Measurements from ENCODE around the gene SH3BP2.
A peak's percentile ranks its signal among the peaks of the same experiment; 100 is the strongest.

Gene SH3BP2

DNA sequence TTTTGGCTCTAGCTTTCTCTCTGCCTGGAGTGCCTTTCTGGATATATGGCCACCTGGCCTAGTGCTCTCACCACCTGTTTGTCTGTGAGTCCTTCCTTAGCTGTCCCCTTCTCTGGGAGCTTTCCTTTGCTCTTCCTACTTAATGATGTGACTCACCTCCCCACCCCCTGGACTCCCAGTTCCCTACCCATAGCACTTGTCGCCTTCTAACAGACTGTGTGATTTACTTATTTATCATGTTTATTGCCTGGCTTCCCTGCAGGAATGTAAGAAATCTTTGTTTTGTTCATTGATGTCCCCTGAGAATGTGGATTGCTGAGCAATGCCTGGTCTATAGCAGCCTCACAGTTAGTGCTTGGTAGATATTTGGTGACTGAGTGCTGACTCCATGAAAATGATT is 69.6 kb downstream of the SH3BP2 start:
- TF ChIP-seq, protein P1, sequence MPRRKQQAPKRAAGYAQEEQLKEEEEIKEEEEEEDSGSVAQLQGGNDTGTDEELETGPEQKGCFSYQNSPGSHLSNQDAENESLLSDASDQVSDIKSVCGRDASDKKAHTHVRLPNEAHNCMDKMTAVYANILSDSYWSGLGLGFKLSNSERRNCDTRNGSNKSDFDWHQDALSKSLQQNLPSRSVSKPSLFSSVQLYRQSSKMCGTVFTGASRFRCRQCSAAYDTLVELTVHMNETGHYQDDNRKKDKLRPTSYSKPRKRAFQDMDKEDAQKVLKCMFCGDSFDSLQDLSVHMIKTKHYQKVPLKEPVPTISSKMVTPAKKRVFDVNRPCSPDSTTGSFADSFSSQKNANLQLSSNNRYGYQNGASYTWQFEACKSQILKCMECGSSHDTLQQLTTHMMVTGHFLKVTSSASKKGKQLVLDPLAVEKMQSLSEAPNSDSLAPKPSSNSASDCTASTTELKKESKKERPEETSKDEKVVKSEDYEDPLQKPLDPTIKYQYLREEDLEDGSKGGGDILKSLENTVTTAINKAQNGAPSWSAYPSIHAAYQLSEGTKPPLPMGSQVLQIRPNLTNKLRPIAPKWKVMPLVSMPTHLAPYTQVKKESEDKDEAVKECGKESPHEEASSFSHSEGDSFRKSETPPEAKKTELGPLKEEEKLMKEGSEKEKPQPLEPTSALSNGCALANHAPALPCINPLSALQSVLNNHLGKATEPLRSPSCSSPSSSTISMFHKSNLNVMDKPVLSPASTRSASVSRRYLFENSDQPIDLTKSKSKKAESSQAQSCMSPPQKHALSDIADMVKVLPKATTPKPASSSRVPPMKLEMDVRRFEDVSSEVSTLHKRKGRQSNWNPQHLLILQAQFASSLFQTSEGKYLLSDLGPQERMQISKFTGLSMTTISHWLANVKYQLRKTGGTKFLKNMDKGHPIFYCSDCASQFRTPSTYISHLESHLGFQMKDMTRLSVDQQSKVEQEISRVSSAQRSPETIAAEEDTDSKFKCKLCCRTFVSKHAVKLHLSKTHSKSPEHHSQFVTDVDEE (CRISPR knock-in tag; IDR thresholded peaks at IDR 0.05): no peak
- no peak for TF ChIP-seq CSDC2 (CRISPR knock-in tag; IDR thresholded peaks at IDR 0.05)
- TF ChIP-seq ARNTL (CRISPR knock-in tag; IDR thresholded peaks at IDR 0.05; ENCODE audit: borderline replicate concordance, low read depth): no peak
- TF ChIP-seq ZC3H10 (CRISPR knock-in tag; IDR thresholded peaks at IDR 0.05): no peak
- no peak for TF ChIP-seq TOX (CRISPR knock-in tag; IDR thresholded peaks at IDR 0.05; ENCODE audit: borderline replicate concordance)
- no peak for TF ChIP-seq ZNF70 (CRISPR knock-in tag; IDR thresholded peaks at IDR 0.05)
- no peak for TF ChIP-seq SNAI2 (CRISPR knock-in tag; IDR thresholded peaks at IDR 0.05)
- TF ChIP-seq, protein P2, sequence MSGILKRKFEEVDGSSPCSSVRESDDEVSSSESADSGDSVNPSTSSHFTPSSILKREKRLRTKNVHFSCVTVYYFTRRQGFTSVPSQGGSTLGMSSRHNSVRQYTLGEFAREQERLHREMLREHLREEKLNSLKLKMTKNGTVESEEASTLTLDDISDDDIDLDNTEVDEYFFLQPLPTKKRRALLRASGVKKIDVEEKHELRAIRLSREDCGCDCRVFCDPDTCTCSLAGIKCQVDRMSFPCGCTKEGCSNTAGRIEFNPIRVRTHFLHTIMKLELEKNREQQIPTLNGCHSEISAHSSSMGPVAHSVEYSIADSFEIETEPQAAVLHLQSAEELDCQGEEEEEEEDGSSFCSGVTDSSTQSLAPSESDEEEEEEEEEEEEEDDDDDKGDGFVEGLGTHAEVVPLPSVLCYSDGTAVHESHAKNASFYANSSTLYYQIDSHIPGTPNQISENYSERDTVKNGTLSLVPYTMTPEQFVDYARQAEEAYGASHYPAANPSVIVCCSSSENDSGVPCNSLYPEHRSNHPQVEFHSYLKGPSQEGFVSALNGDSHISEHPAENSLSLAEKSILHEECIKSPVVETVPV (CRISPR knock-in tag; IDR thresholded peaks at IDR 0.05): no peak
- TF ChIP-seq PPARA (CRISPR knock-in tag; IDR thresholded peaks at IDR 0.05; ENCODE audit: borderline replicate concordance): no peak
- TF ChIP-seq TCF4 (CRISPR knock-in tag; IDR thresholded peaks at IDR 0.05; ENCODE audit: borderline replicate concordance): no peak
- TF ChIP-seq, protein P3, sequence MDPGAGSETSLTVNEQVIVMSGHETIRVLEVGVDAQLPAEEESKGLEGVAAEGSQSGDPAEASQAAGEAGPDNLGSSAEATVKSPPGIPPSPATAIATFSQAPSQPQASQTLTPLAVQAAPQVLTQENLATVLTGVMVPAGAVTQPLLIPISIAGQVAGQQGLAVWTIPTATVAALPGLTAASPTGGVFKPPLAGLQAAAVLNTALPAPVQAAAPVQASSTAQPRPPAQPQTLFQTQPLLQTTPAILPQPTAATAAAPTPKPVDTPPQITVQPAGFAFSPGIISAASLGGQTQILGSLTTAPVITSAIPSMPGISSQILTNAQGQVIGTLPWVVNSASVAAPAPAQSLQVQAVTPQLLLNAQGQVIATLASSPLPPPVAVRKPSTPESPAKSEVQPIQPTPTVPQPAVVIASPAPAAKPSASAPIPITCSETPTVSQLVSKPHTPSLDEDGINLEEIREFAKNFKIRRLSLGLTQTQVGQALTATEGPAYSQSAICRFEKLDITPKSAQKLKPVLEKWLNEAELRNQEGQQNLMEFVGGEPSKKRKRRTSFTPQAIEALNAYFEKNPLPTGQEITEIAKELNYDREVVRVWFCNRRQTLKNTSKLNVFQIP (CRISPR knock-in tag; IDR thresholded peaks at IDR 0.05; ENCODE audit: borderline replicate concordance, low read depth): no peak
- TF ChIP-seq GLIS3 (CRISPR knock-in tag; IDR thresholded peaks at IDR 0.05): no peak
- TF ChIP-seq ZFP3 (CRISPR knock-in tag; IDR thresholded peaks at IDR 0.05): no peak
- no peak for TF ChIP-seq BACH2 (CRISPR knock-in tag; IDR thresholded peaks at IDR 0.05; ENCODE audit: borderline replicate concordance)
- TF ChIP-seq OSR1 (CRISPR knock-in tag; IDR thresholded peaks at IDR 0.05): no peak
- no peak for TF ChIP-seq ZNF8 (CRISPR knock-in tag; IDR thresholded peaks at IDR 0.05)
- TF ChIP-seq, protein P4, sequence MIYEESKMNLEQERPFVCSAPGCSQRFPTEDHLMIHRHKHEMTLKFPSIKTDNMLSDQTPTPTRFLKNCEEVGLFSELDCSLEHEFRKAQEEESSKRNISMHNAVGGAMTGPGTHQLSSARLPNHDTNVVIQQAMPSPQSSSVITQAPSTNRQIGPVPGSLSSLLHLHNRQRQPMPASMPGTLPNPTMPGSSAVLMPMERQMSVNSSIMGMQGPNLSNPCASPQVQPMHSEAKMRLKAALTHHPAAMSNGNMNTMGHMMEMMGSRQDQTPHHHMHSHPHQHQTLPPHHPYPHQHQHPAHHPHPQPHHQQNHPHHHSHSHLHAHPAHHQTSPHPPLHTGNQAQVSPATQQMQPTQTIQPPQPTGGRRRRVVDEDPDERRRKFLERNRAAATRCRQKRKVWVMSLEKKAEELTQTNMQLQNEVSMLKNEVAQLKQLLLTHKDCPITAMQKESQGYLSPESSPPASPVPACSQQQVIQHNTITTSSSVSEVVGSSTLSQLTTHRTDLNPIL (CRISPR knock-in tag; IDR thresholded peaks at IDR 0.05; ENCODE audit: low read depth): no peak
- ATAC-seq: peak; percentile 52

DNA sequence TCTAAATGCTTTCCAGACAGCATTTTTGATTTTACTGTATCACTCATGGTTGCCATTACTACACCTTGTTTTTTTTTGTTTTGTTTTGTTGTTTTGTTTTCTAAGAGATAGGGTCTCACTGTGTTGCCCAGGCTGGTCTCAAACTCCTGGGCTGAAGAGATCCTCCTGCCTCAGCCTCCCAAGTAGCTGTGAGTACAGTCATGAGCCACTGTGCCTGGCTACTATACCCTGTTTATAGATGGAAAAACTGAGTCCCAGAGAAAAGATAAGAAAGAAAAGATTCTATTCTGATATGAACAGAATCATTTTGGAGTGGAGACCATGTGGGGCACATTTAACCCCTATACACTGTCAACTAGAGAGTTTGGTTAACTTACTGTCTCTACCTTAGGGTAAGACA is 70.8 kb downstream of the SH3BP2 start:
- no peak for TF ChIP-seq SNAI2 (CRISPR knock-in tag; IDR thresholded peaks at IDR 0.05)
- TF ChIP-seq ZFP30 (CRISPR knock-in tag; IDR thresholded peaks at IDR 0.05): no peak
- TF ChIP-seq ISL1 (CRISPR knock-in tag; IDR thresholded peaks at IDR 0.05): no peak
- no peak for TF ChIP-seq ARNTL (CRISPR knock-in tag; IDR thresholded peaks at IDR 0.05; ENCODE audit: borderline replicate concordance, low read depth)
- TF ChIP-seq, protein P5, sequence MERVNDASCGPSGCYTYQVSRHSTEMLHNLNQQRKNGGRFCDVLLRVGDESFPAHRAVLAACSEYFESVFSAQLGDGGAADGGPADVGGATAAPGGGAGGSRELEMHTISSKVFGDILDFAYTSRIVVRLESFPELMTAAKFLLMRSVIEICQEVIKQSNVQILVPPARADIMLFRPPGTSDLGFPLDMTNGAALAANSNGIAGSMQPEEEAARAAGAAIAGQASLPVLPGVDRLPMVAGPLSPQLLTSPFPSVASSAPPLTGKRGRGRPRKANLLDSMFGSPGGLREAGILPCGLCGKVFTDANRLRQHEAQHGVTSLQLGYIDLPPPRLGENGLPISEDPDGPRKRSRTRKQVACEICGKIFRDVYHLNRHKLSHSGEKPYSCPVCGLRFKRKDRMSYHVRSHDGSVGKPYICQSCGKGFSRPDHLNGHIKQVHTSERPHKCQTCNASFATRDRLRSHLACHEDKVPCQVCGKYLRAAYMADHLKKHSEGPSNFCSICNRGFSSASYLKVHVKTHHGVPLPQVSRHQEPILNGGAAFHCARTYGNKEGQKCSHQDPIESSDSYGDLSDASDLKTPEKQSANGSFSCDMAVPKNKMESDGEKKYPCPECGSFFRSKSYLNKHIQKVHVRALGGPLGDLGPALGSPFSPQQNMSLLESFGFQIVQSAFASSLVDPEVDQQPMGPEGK (CRISPR knock-in tag; IDR thresholded peaks at IDR 0.05; ENCODE audit: borderline replicate concordance): no peak
- no peak for TF ChIP-seq ZNF70 (CRISPR knock-in tag; IDR thresholded peaks at IDR 0.05)
- TF ChIP-seq PPARA (CRISPR knock-in tag; IDR thresholded peaks at IDR 0.05; ENCODE audit: borderline replicate concordance): no peak
- TF ChIP-seq ZNF565 (CRISPR knock-in tag; conservative IDR thresholded peaks at IDR 0.05; ENCODE audit: low read depth): no peak
- TF ChIP-seq GLIS3 (CRISPR knock-in tag; IDR thresholded peaks at IDR 0.05): no peak
- no peak for TF ChIP-seq OSR1 (CRISPR knock-in tag; IDR thresholded peaks at IDR 0.05)
- no peak for TF ChIP-seq ESRRG (CRISPR knock-in tag; IDR thresholded peaks at IDR 0.05)
- no peak for TF ChIP-seq TOX (CRISPR knock-in tag; IDR thresholded peaks at IDR 0.05; ENCODE audit: borderline replicate concordance)
- no peak for TF ChIP-seq ZNF8 (CRISPR knock-in tag; IDR thresholded peaks at IDR 0.05)
- TF ChIP-seq, protein P1 (CRISPR knock-in tag; IDR thresholded peaks at IDR 0.05): no peak
- no peak for TF ChIP-seq TCF4 (CRISPR knock-in tag; IDR thresholded peaks at IDR 0.05; ENCODE audit: borderline replicate concordance)
- TF ChIP-seq BACH2 (CRISPR knock-in tag; IDR thresholded peaks at IDR 0.05; ENCODE audit: borderline replicate concordance): no peak
- TF ChIP-seq ZFP3 (CRISPR knock-in tag; IDR thresholded peaks at IDR 0.05): no peak
- TF ChIP-seq, protein P2 (CRISPR knock-in tag; IDR thresholded peaks at IDR 0.05): no peak
- TF ChIP-seq, protein P3 (CRISPR knock-in tag; IDR thresholded peaks at IDR 0.05; ENCODE audit: borderline replicate concordance, low read depth): no peak
- no peak for ATAC-seq

Data from SK-N-SH treated with all-trans-retinoic acid at 6 μM for 48 hours (cell line).